Stomach (tissue), 4 donors: ENCODE results near the gene MYO9B.

Experiments
- POLR2A ChIP-seq, 4 donors: fragments of 450-650 bp; IDR thresholded peaks; one replicate each; pipeline ENCODE4 v1.6.1; 2016; ENCODE audit warnings: antibody characterized with exemption in 4 of 4, control low read depth in 2 of 4, mild to moderate bottlenecking in 1 of 4, moderate library complexity in 1 of 4
- POLR2AphosphoS5 ChIP-seq, 3 donors: sonication (generic); formaldehyde crosslinking; IDR thresholded peaks; one replicate each; pipeline ENCODE4 v1.6.1; 2016; ENCODE audit warnings: antibody characterized with exemption in 3 of 3

GRCh38 chr19:17054746-17055145 is 20.8 kb upstream of the MYO9B start:
- no peak for TF ChIP-seq POLR2A (IDR thresholded peaks at IDR 0.05)
- no peak for TF ChIP-seq POLR2AphosphoS5 (IDR thresholded peaks at IDR 0.05)
